22Rv1 (cell line): ENCODE data around the gene OTOL1.
"Not testable (repeated sequence)": the region's sequence is repeated elsewhere in the genome, so short reads cannot be mapped to it uniquely, and the experiment has no call there.

Experiments used
- H3K27ac ChIP-seq: fragments of 450-650 bp; 2 replicates; pipeline ENCODE4 v1.5.1; 2017
- CTCF ChIP-seq: fragments of 450-650 bp; IDR thresholded peaks from 2 replicates; pipeline ENCODE4 v1.5.1; 2017; ENCODE audit warnings: mild to moderate bottlenecking
- ZFX ChIP-seq: fragments of 450-650 bp; IDR thresholded peaks from 2 replicates; pipeline ENCODE4 v1.6.1; 2017; ENCODE audit warnings: antibody characterized with exemption, borderline replicate concordance

The OTOL1 gene

GRCh38 chr3:161474139-161474538, 22.5 kb upstream of the OTOL1 start:
- no peak overlapping the region for H3K27ac ChIP-seq
- TF ChIP-seq CTCF (no peak), ZFX (no peak)

GRCh38 chr3:161474741-161475140, 21.9 kb upstream of the OTOL1 start:
- no peak for TF ChIP-seq ZFX
- TF ChIP-seq CTCF = no peak
- no peak overlapping the region for H3K27ac ChIP-seq

GRCh38 chr3:161475206-161475605, 21.4 kb upstream of the OTOL1 start:
- H3K27ac ChIP-seq = no peak overlapping the region
- TF ChIP-seq ZFX (no peak), CTCF (no peak)

GRCh38 chr3:161475905-161476304, 20.7 kb upstream of the OTOL1 start:
- no peak overlapping the region for H3K27ac ChIP-seq
- TF ChIP-seq ZFX (no peak), CTCF (no peak)

- TF ChIP-seq CTCF (no peak), ZFX (no peak)
- no peak overlapping the region for H3K27ac ChIP-seq
These were observed 12.4 kb upstream of the OTOL1 start for GRCh38 chr3:161484226-161484625.

- H3K27ac ChIP-seq = not testable (repeated sequence)
These were observed 8.3 kb upstream of the OTOL1 start for GRCh38 chr3:161488284-161488683.

- TF ChIP-seq ZFX (no peak), CTCF (no peak)
These were observed 7.2 kb upstream of the OTOL1 start for GRCh38 chr3:161489395-161489794.

GRCh38 chr3:161490845-161491244, 5.8 kb upstream of the OTOL1 start:
- H3K27ac ChIP-seq = not testable (repeated sequence)

More at GRCh38 chr3:161489395-161489794, 7.2 kb upstream of the OTOL1 start:
- no peak overlapping the region for H3K27ac ChIP-seq

- TF ChIP-seq ZFX (no peak), CTCF (no peak)
- no peak overlapping the region for H3K27ac ChIP-seq
These were observed 1.8 kb downstream of the OTOL1 start for GRCh38 chr3:161498259-161498921.
